DMS 273 (cell line): ENCODE results near the gene CDK5RAP2.
"Not testable (repeated sequence)": the region's sequence is repeated elsewhere in the genome, so short reads cannot be mapped to it uniquely, and the experiment has no call there.

Experiments used
- DNase-seq: peaks from one replicate; lab custom pipeline; 2025; ENCODE audit not compliant: unreplicated experiment; lab: John Stamatoyannopoulos, UW

CDK5RAP2 gene

DNA sequence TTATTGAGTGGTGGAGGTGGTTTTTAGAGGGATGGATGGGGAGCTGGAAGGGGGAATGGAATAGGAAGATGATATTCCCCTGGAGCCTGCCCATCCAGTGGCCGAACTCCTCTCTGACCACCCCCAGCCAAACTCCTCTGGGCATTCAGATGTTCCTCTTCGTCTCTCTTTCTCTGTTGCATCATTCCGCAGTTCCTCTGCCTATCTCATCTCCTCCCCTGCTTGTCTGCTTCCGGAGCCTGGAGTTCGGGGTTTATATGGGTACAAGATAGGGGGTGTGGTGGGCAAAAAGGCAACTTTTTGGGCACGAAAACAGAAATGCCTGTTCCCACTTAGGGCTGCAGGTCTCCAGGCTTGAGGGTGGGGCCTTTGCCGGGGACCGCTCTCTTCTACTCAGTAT, 12.2 kb upstream of the CDK5RAP2 start:
- DNase-seq = no peak

DNA sequence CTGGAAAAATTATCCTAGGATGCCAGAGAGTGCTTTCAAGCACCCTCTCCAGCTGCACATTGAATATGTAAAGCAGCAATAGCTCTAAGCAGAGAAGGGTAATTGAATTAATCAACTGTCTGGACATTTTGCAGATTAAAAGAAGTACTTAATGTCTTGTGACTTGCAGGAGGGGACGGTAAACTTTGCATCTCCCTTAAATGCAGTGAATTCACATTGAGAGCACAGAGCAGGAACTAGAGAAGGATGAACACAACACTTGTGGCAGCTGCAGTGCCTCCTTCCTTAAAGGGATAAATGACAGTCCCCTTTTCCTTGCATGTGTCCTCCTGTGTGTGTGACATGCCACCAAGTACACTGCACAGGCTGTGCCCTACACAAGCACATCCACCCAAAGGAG, 7.4 kb upstream of the CDK5RAP2 start:
- no peak for DNase-seq

DNA sequence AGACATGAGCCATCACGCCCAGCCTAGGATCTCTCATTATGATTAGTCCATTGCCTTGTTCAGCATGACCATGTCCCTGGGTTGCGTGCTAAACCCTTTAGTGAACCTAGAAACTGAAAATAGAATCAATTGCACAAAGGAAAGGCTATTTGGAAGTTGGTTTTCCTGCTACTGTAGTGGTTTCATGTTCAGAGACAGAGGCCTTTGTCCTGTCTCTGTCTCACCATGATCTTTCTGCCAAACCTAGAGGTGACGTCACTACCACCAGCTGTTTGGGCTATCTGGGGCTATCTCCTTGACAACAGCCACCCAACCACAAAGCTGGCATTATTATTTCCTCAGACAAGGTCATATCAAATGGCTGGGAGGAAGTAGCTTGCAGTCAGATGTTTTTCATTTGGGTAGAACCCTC, 4.0 kb upstream of the CDK5RAP2 start:
- DNase-seq = peak; percentile 96

DNA sequence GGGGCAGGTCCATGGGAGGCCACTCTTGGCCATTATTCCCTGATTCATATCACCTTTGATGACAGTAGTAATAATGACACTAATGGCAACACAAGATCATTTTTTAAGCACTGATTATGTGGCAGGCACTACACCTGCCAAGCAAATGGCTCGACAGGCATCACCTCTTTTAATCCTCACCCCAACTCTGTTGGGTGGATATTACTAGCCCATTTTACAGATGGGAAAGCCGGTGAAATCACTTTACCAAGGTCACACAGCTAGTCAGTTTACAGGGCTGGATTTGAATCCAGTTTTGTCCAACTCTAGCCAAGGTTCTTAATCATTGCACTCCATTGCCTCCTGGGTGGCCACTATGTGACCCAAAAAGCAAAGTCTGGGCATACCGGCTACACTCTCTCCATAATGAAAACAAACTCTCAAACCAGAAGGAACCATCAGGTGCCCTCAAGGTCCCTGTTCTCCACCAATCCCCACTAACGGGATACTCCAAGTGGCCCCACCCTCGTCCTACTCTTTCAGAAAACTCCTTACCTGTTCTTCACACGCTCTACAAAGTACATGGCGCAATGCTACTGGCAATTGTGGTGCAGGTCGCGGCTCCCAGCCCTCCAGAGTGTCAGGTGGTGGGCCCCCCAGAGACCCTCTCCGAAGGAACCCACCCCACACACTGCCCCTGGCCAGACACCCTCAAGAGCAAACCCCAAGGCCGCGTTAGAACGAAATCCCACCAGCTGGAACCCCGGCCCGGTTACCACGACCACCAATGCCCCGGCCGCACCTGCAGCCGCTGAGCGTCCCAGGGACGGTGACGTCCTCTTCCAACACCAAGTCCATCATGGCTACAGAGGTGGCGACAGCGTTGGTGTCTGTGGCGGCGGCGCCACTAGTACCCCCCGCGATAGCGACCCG, 572 bp downstream of the CDK5RAP2 start:
- DNase-seq = peak; percentile 48

DNA sequence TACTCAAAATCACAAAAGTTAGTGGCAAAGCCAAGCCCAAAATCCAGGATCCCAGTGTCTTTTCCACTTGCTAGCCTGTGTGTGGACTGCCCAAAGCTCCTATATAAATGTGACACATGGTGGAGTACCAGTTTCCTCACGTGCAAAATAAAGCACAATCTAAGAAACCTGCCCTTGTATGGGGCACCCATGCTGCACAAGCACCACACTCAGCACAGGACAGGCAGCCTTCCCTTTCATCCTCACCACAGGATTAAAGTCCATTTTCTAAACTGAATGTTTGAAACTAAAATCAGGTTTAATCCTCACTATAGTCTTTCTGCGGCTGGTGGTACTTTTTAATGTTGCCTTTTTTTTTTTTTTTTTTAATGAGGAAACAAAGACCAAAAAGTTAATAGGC, 5.5 kb downstream of the CDK5RAP2 start:
- no peak for DNase-seq

DNA sequence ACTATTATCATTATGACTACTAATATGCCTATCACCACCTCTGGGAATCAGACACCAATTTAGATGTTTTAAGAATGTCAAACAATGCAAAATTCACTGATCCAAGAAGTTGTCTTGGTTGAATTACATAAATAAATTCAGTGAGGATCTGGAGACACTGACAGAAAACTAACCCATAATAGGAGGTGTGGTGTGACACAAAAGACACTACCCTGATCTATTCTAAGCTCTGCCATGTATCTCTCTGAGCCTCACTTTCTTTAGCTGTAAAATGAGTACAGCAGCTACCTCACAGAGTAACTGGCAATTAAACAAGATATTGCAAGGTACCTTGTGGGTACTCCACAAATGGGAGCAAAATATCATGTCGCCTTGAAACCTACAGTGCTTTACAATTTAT, 7.5 kb downstream of the CDK5RAP2 start:
- DNase-seq = no peak

DNA sequence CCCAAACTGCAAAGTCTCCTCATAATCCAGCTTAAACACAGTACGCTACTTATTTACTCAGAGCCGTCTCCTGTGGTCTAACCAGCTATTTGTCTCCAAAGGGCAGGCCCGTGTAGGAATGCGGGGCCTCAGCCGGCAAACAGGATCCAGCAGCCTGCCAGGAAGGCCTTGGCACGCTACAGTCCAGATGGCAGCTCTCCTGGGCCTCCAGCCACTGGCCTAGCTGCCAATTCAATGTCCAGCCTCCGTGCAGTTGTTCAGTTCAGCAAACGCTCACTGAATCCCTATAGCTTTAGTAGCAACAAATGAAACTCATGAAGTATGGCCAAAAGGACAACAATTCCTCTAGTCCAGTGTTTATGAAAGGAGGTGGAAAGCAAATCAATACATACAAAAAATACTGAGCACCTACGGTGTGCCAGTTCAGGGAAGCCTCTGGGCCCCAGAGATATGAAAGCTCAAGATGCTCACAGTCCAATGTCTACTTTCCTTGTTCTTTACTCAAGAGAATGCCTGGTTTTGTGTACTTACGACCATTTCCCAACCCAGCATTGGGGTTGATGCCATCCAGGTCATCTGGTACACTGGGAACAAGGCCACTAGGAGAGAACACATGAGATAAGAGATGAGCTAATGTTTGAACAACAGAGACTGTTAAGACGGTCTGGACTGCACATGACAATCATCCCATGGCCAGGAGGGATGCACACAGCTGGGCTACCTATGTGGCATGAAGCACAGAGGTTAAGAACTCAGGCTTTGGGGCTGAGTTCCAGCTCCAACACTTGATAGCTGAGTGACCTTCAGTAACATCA, 8.3 kb downstream of the CDK5RAP2 start:
- DNase-seq = peak; percentile 43

DNA sequence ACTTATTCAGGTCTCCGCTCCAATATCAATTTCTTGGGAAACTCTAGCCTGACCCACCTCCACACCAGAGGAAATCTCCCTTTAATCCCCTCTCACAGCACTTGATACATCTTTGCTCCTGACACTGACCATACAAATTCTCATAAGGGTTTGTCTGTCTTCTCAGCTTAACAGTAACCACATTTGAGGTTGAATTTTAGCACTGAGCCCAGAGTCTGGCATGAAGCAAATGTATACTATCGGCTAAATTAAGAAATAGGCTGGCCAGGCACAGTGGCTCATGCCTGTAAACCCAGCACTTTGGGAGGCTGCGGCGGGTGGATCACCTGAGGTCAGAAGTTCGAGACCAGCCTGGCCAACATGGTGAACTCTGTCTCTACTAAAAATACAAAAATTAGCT, 9.7 kb downstream of the CDK5RAP2 start:
- DNase-seq = no peak

DNA sequence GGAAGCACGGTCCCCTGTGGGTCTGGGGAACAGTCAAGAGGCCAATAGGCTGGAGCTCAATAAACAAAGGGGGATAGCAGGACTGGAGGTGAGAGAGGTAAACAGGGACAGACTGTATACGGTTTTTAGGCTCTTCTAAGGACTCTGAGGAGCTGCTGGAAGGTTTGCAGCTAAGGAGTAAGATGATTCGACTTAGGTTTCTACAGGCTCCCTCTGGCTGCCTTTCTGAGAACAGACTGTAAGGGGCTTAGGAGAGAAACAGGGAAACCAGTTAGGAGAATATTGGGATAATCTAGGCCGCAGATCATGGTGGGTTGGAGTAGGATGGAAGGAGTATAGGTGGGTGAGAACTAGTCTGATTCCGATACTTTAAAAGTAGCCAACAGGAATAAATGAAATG, 10.4 kb downstream of the CDK5RAP2 start:
- no peak for DNase-seq

DNA sequence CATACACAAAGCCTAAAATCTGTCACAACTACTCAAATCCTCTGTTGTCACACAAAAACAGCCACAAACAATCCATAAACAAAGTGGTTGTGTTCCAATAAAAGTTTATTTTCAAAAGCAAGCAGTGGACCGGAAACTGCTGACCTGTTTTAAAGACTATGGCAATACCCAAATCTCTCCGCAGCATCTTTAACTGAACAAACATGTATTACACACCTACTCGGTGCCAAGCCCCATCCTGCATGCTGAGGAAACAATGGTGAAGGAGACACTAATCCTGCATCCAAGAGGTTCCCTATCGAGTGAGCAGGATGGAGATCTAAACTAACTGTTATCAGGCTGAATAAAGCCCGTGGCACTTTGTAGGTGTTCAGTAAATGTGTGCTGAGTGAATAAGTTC, 11.2 kb downstream of the CDK5RAP2 start:
- DNase-seq = no peak

DNA sequence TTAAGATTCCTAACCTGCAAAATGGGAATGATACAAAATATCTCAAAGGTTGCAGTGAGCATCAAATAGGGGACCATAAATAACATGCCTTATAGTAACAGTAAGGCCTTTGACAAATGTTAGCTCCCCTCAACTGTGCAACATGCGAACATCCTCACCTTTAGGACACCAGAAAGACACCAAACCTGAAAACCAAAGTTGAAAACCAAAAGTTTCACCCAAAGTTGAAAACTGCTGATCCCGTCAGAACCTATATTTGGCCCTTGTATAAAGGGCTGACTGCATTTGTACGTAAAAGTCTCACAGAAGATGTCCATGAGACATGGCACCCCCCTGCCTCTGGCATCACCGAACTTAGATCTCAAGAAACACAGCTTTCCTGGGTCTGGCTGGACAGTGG, 12.1 kb downstream of the CDK5RAP2 start:
- no peak for DNase-seq

DNA sequence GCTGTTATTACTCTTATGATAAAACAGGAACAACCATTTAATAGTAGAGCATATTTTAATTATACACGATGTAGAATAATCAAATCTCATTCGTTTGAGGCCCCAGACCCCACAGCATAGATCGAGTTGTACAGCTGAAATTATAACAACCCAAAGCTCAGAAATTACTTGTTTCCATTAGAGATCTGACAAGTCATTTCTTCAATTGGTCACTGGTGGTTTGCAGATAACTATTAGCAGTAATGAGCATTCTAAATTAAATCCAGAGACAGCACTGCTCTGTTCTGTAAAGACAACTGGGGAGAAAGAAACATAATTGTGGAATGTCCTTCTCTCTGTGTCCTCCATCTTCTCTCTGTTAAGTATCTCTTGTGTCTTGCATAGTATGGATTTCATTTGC, 12.9 kb downstream of the CDK5RAP2 start:
- no peak for DNase-seq

DNA sequence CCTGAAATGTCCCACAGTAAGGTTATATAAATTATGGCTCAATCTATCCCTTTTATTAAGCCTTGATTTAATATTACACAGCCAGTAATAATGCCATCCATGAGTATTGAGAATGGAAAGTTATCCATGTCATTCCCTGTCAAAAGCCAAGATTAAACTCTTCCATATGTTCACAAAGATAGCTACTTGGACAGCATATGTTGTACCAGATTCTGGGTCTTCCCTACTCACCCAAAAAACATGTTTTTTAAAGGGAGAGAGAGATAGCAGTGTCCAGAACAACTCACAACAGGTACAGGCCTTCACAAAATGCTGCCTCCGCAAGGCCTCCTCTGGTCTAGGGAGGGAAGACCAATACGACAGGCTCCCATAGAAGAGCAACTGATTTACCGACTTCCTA, 15.4 kb downstream of the CDK5RAP2 start:
- DNase-seq = no peak

DNA sequence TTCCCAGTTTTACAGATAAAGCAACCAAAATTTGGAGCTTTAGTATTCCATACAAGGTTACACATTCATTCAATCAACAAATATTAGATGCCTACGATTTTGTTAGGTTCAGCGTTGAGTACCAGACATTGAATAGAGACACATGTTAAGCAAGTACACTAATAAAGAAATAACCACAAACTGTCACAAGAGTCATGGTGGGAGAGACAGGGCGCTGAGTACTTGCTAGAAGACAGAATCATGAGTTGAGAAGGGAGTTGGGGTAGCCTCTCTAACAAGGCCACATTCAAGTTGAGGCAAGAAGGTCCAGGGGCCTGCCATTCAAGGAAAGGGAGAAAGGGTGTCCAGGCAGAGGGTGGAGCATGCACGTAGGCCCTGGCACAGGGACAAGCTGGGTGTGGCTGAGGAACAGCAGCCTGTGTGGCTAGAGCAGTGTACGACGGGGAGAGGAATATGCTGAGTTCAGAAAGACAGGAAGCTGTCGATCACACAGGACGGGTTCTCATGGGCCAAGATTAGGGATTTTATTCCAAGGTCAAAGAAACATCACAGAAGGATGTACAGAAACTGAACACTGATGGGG, 17.0 kb downstream of the CDK5RAP2 start:
- no peak for DNase-seq

DNA sequence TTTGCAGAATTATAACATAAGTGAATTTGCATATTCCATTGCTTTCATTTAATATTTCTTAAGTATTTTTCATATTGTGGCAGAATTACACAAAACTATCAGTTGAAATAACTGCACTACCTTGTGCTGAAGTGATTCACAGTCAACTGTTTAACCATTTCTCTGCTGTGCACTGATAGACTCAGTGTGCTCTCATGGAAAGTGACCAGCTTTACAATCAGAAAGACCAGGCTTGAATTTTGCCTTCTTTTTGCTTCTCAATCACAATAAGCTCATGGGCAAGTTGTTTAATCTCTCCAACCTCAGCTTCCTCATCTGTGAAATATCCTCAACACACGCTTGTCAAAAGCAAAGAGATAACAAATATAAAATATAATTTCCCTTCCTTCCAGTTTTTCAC, 18.3 kb downstream of the CDK5RAP2 start:
- no peak for DNase-seq

DNA sequence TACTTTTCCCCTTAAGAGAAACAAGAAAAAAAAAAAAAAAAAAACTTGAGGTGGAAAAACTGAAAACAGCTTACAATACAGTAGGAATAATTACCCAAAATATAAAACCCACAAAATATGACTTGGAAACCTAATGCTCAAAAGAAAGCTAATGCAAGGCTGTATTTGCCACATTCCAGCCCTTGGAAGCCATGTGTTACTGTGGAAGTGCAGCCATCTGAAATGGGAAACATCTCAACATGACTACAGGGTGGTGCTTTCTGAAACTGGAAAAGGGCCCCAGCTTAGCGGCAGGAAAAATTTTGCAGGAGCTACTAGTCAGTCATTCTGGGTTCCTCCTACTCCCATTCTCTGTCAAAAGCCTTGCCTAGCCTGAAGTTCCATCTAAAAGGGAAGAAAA, 20.4 kb downstream of the CDK5RAP2 start:
- DNase-seq = no peak

DNA sequence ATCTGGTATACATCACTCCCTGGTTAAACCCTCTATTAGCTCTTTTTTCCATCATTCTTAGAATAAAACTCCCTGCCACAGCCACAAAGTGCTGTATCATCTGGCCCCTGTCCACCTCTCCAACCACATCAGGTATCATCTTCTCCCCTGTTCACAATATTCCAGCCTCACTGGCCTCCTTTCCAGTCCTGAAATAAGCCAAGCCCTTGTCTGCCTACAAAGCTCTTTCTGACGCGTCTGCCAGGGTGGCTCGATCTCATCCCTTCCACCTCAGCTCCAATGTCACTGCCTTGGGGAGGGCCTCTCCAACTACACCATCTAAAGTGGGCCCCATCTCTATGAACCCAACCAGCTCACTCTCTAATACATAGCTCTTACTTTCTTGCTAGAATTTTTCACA, 21.5 kb downstream of the CDK5RAP2 start:
- no peak for DNase-seq

DNA sequence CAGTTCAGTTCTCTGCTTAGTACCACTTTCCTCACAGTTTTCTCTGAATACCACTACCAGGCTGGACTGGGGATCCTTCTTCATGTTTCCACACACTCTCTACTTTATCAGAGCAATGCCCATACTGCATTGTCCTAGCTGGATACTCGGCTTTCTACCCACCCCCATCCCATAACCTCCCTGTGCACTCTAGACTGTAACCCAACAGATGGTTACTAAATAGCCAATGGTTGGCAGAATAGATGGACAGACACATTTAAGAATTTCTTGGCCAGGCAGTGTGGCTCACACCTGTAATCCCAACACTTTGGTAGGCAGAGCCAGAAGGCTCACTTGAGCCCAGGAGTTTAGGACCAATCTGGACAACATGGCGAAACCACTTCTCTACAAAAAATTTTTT, 22.8 kb downstream of the CDK5RAP2 start:
- no peak for DNase-seq

DNA sequence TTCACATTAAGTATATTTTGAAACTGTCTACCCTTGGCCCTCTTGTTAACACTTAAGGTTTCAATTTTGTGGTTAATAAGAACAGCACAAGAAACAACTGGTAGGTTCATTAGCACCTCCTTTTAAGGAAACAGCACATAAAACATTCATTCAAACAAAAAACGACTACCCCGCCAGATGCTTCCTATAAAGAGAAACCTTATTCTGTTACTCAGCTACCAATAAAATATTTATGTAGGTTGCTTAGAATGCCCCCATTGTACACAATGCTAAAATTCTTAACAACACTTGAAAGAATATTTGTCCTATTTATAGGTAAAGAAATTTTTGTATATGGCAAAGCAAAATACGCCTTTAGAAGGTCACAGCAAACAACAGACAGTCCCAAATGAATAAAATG, 23.2 kb downstream of the CDK5RAP2 start:
- DNase-seq = no peak

DNA sequence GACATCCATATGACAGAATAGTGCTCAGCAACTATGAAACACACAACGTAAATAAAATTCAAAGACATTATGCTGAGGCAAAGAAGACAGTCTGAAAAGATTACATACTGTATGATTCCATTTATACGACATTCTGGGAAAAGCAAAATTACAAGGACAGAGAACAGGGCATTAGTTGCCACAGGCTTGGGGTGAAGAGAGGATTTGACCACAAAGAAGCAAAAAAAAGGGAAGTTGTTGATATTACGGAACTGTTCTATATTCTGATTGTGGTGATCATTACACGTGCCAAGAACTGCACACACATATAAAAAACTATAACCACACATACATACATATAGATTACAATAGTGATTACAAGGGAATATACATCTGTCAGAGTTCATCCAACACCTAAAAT, 24.1 kb downstream of the CDK5RAP2 start:
- no peak for DNase-seq

DNA sequence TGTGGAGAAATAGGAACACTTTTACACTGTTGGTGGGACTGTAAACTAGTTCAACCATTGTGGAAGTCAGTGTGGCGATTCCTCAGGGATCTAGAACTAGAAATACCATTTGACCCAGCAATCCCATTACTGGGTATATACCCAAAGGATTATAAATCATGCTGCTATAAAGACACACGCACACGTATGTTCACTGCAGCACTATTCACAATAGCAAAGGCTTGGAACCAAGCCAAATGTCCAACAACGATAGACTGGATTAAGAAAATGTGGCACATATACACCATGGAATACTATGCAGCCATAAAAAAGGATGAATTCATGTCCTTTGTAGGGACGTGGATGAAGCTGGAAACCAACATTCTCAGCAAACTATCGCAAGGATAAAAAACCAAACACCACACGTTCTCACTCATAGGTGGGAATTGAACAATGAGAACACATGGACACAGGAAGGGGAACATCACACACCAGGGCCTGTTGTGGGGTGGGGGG, 27.7 kb downstream of the CDK5RAP2 start:
- DNase-seq = not testable (repeated sequence)
